SU-DHL-6 (cell line): Measurements from ENCODE around the gene SP140.

Experiments
- CTCF ChIP-seq: fragments of 200-600 bp; sonication (generic); IDR thresholded peaks from one replicate; pipeline ENCODE4 v1.5.1; 2017; ENCODE audit warnings: antibody characterized with exemption, mild to moderate bottlenecking, low read length, moderate library complexity; ENCODE audit not compliant: insufficient read depth, poor library complexity, severe bottlenecking
- EZH2phosphoT487 ChIP-seq: fragments of 200-600 bp; sonication (generic), shearing (Covaris generic); conservative IDR thresholded peaks from 2 replicates; pipeline ENCODE4 v1.6.1; 2018; ENCODE audit warnings: mild to moderate bottlenecking, antibody characterized with exemption, low read length, moderate library complexity, mixed read lengths

- TF ChIP-seq CTCF (no peak), EZH2phosphoT487 (no peak)
Observed at GRCh38 chr2:230362030-230362691, 136.6 kb downstream of the SP140 start.
